GM23338 (cell line): ENCODE data around the gene TEX51. TPM values are rescaled to one million over a fixed set of nuclear protein-coding genes. Genes with fewer than 3 reads are reported as not detected.

Source experiments
- ATAC-seq: fragments of 200-7000 bp; cut with Tn5 transposase; 3 replicates; pipeline ENCODE4 v1.9.1; 2020
- DNase-seq: peaks from one replicate; pipeline ENCODE4 v3.0.0-alpha.2; 2015; ENCODE audit warnings: low spot score
- H2AFZ ChIP-seq: fragments of 200-600 bp; sonication (generic); 2 replicates; pipeline ENCODE4 v1.8.0; 2016; ENCODE audit warnings: antibody characterized with exemption, mild to moderate bottlenecking, moderate library complexity
- H3F3A ChIP-seq: fragments of 200-600 bp; sonication (generic); replicated peaks from 2 replicates; pipeline ENCODE4 v1.8.0; 2017; ENCODE audit warnings: antibody characterized with exemption, mixed run types, low read depth
- H3K27ac ChIP-seq: fragments of 200-600 bp; sonication (generic); 2 replicates; pipeline ENCODE4 v1.6.1; 2016; ENCODE audit warnings: low read depth
- H3K27me3 ChIP-seq: fragments of 200-600 bp; sonication (generic); 2 replicates; pipeline ENCODE4 v1.8.0; 2016; ENCODE audit warnings: mild to moderate bottlenecking, mixed run types, moderate library complexity; ENCODE audit not compliant: insufficient read depth
- H3K36me3 ChIP-seq: fragments of 200-600 bp; sonication (generic); 2 replicates; pipeline ENCODE4 v1.8.0; 2016; ENCODE audit warnings: mild to moderate bottlenecking; ENCODE audit not compliant: insufficient read depth
- H3K4me1 ChIP-seq: fragments of 200-600 bp; sonication (generic); 2 replicates; pipeline ENCODE4 v1.8.0; 2016; ENCODE audit warnings: mild to moderate bottlenecking, moderate library complexity; ENCODE audit not compliant: insufficient read depth
- H3K4me2 ChIP-seq: fragments of 200-600 bp; sonication (generic); 2 replicates; pipeline ENCODE4 v1.7.1; 2017; ENCODE audit warnings: mixed run types
- H3K4me3 ChIP-seq: fragments of 200-600 bp; sonication (generic); 2 replicates; pipeline ENCODE4 v1.6.1; 2016; ENCODE audit warnings: mixed run types
- H3K79me2 ChIP-seq: fragments of 200-600 bp; sonication (generic); replicated peaks from 2 replicates; pipeline ENCODE4 v1.8.0; 2017; ENCODE audit warnings: mild to moderate bottlenecking; ENCODE audit not compliant: insufficient read depth
- H3K9me2 ChIP-seq: fragments of 200-600 bp; sonication (generic); 2 replicates; pipeline ENCODE4 v1.8.0; 2017; ENCODE audit not compliant: insufficient read depth
- H4K20me1 ChIP-seq: fragments of 200-600 bp; sonication (generic); replicated peaks from 2 replicates; pipeline ENCODE4 v1.8.0; 2017; ENCODE audit warnings: mild to moderate bottlenecking; ENCODE audit not compliant: insufficient read depth
- H3K27ac Mint-ChIP-seq: 2 replicates; pipeline ENCODE4 v1.8.0; 2020; ENCODE audit warnings: inconsistent platforms, mild to moderate bottlenecking, moderate library complexity, mixed read lengths
- H3K27me3 Mint-ChIP-seq: 3 replicates; pipeline ENCODE4 v1.8.0; 2022; ENCODE audit warnings: low read depth, mild to moderate bottlenecking, moderate library complexity, mixed read lengths, inconsistent platforms; ENCODE audit not compliant: insufficient read depth, poor library complexity
- H3K36me3 Mint-ChIP-seq: 3 replicates; pipeline ENCODE4 v1.8.0; 2021; ENCODE audit warnings: low read depth, mild to moderate bottlenecking, inconsistent platforms, moderate library complexity, mixed read lengths
- H3K4me1 Mint-ChIP-seq: 3 replicates; pipeline ENCODE4 v1.8.0; 2020; ENCODE audit warnings: mild to moderate bottlenecking, inconsistent platforms, mixed read lengths
- H3K4me3 Mint-ChIP-seq: 3 replicates; pipeline ENCODE4 v1.8.0; 2021; ENCODE audit warnings: moderate library complexity, mild to moderate bottlenecking, inconsistent platforms, mixed read lengths
- H3K9me3 Mint-ChIP-seq: 3 replicates; pipeline ENCODE4 v1.8.0; 2020; ENCODE audit warnings: moderate library complexity, mild to moderate bottlenecking, inconsistent platforms, mixed read lengths
- CREB1 ChIP-seq: fragments of 250-450 bp; sonication (Bioruptor Pico); IDR thresholded peaks from 2 replicates; pipeline ENCODE4 v1.5.0; 2020; ENCODE audit warnings: low read depth, mild to moderate bottlenecking, moderate library complexity
- EZH2phosphoT487 ChIP-seq: fragments of 200-600 bp; sonication (generic); IDR thresholded peaks from one replicate; pipeline ENCODE4 v1.8.1; 2018; ENCODE audit warnings: antibody characterized with exemption; ENCODE audit not compliant: unreplicated experiment
- NANOG ChIP-seq: IDR thresholded peaks from 2 replicates; pipeline ENCODE4 v1.6.1; 2016; ENCODE audit warnings: antibody characterized with exemption, borderline replicate concordance
- POLR2AphosphoS5 ChIP-seq: IDR thresholded peaks from 2 replicates; pipeline ENCODE4 v1.6.1; 2016; ENCODE audit warnings: antibody characterized with exemption, low read depth
- REST ChIP-seq: IDR thresholded peaks from one replicate; pipeline ENCODE4 v1.6.1; 2018; ENCODE audit warnings: antibody characterized with exemption; ENCODE audit not compliant: unreplicated experiment
- STAT1 ChIP-seq: IDR thresholded peaks from one replicate; pipeline ENCODE4 v1.6.1; 2016; ENCODE audit warnings: antibody characterized with exemption; ENCODE audit not compliant: unreplicated experiment
- ZNF114 ChIP-seq: fragments of 250-450 bp; sonication (Bioruptor Pico); IDR thresholded peaks from 2 replicates; pipeline ENCODE4 v1.5.0; 2020; ENCODE audit warnings: mild to moderate bottlenecking, moderate library complexity
- polyA plus RNA-seq: library from polyadenylated mRNA; unstranded; fragments of >200 nt; fragmentation: Nextera tagmentation; extraction: Ambion mirVana; gene quantifications from 2 replicates; pipeline ENCODE4 v1.2.1, GENCODE V29; 2016
- total RNA-seq: library from RNA; depleted of rRNA; stranded (reverse); fragments of >200 nt; shearing (Covaris generic); gene quantifications from 2 replicates; pipeline ENCODE4 v1.2.3, GENCODE V29; 2014
- TF ChIP-seq, protein P1 (sequence below): fragments of 250-450 bp; sonication (Bioruptor Pico); IDR thresholded peaks from 2 replicates; pipeline ENCODE4 v1.5.0; 2020; ENCODE audit warnings: mild to moderate bottlenecking, moderate library complexity
- TF ChIP-seq, protein P2 (sequence below), 2 experiments: fragments of 200-600 bp in 1 of 2; sonication (generic) in 1 of 2; conservative IDR thresholded peaks; 2 replicates each; pipeline versions ENCODE4 v1.5.1 to v1.6.1; 2016 to 2017; ENCODE audit warnings: antibody characterized with exemption in 2 of 2, low read depth in 2 of 2, mild to moderate bottlenecking in 2 of 2, moderate library complexity in 1 of 2

TEX51 gene
- total and polyA plus RNA-seq, 2 experiments from 2014 or later = not detected

- TF ChIP-seq CREB1 (CRISPR knock-in tag) (no peak), STAT1 (no peak), REST (no peak), ZNF114 (no peak), NANOG (no peak), POLR2AphosphoS5 (no peak), EZH2phosphoT487 (no peak)
- TF ChIP-seq, protein P1, sequence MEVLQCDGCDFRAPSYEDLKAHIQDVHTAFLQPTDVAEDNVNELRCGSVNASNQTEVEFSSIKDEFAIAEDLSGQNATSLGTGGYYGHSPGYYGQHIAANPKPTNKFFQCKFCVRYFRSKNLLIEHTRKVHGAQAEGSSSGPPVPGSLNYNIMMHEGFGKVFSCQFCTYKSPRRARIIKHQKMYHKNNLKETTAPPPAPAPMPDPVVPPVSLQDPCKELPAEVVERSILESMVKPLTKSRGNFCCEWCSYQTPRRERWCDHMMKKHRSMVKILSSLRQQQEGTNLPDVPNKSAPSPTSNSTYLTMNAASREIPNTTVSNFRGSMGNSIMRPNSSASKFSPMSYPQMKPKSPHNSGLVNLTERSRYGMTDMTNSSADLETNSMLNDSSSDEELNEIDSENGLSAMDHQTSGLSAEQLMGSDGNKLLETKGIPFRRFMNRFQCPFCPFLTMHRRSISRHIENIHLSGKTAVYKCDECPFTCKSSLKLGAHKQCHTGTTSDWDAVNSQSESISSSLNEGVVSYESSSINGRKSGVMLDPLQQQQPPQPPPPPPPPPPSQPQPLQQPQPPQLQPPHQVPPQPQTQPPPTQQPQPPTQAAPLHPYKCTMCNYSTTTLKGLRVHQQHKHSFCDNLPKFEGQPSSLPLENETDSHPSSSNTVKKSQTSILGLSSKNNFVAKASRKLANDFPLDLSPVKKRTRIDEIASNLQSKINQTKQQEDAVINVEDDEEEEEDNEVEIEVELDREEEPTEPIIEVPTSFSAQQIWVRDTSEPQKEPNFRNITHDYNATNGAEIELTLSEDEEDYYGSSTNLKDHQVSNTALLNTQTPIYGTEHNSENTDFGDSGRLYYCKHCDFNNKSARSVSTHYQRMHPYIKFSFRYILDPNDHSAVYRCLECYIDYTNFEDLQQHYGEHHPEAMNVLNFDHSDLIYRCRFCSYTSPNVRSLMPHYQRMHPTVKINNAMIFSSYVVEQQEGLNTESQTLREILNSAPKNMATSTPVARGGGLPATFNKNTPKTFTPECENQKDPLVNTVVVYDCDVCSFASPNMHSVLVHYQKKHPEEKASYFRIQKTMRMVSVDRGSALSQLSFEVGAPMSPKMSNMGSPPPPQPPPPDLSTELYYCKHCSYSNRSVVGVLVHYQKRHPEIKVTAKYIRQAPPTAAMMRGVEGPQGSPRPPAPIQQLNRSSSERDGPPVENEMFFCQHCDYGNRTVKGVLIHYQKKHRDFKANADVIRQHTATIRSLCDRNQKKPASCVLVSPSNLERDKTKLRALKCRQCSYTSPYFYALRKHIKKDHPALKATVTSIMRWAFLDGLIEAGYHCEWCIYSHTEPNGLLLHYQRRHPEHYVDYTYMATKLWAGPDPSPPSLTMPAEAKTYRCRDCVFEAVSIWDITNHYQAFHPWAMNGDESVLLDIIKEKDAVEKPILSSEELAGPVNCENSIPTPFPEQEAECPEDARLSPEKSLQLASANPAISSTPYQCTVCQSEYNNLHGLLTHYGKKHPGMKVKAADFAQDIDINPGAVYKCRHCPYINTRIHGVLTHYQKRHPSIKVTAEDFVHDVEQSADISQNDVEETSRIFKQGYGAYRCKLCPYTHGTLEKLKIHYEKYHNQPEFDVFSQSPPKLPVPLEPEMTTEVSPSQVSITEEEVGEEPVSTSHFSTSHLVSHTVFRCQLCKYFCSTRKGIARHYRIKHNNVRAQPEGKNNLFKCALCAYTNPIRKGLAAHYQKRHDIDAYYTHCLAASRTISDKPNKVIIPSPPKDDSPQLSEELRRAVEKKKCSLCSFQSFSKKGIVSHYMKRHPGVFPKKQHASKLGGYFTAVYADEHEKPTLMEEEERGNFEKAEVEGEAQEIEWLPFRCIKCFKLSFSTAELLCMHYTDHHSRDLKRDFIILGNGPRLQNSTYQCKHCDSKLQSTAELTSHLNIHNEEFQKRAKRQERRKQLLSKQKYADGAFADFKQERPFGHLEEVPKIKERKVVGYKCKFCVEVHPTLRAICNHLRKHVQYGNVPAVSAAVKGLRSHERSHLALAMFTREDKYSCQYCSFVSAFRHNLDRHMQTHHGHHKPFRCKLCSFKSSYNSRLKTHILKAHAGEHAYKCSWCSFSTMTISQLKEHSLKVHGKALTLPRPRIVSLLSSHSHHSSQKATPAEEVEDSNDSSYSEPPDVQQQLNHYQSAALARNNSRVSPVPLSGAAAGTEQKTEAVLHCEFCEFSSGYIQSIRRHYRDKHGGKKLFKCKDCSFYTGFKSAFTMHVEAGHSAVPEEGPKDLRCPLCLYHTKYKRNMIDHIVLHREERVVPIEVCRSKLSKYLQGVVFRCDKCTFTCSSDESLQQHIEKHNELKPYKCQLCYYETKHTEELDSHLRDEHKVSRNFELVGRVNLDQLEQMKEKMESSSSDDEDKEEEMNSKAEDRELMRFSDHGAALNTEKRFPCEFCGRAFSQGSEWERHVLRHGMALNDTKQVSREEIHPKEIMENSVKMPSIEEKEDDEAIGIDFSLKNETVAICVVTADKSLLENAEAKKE (CRISPR knock-in tag) = no peak
- TF ChIP-seq, protein P2, sequence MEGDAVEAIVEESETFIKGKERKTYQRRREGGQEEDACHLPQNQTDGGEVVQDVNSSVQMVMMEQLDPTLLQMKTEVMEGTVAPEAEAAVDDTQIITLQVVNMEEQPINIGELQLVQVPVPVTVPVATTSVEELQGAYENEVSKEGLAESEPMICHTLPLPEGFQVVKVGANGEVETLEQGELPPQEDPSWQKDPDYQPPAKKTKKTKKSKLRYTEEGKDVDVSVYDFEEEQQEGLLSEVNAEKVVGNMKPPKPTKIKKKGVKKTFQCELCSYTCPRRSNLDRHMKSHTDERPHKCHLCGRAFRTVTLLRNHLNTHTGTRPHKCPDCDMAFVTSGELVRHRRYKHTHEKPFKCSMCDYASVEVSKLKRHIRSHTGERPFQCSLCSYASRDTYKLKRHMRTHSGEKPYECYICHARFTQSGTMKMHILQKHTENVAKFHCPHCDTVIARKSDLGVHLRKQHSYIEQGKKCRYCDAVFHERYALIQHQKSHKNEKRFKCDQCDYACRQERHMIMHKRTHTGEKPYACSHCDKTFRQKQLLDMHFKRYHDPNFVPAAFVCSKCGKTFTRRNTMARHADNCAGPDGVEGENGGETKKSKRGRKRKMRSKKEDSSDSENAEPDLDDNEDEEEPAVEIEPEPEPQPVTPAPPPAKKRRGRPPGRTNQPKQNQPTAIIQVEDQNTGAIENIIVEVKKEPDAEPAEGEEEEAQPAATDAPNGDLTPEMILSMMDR (conservative IDR thresholded peaks at IDR 0.05; ENCODE audit: low read depth in 2 of 2) = no peak
- H3F3A ChIP-seq = no peaks in the 10 kb centered on the region
- DNase-seq (no peak), ATAC-seq (no peak)
- H4K20me1 ChIP-seq = no peaks in the 10 kb centered on the region
- no peaks in the 10 kb centered on the region for H3K4me1 ChIP-seq
- H3K79me2 ChIP-seq = no peaks in the 10 kb centered on the region
- Mint-ChIP-seq H3K9me3 (peaks cover 10% of the 10 kb centered on the region; the same call in 1 of the 3 replicates), H3K27me3 (peaks cover 4% of the 10 kb centered on the region), H3K27ac (no peak overlapping the region), H3K4me1 (no peaks in the 10 kb centered on the region), H3K4me3 (no peak overlapping the region), H3K36me3 (no peaks in the 10 kb centered on the region)
- no peaks in the 10 kb centered on the region for H3K36me3 ChIP-seq
- H3K9me2 ChIP-seq = peaks cover 9% of the 10 kb centered on the region; the same call in 1 of the 2 replicates
- no peaks in the 10 kb centered on the region for H3K27me3 ChIP-seq
- H2AFZ ChIP-seq = no peak overlapping the region
- H3K4me2 ChIP-seq = no peak overlapping the region
- no peak overlapping the region for H3K4me3 ChIP-seq
- H3K27ac ChIP-seq = no peak overlapping the region
Measured at GRCh38 chr2:126913881-126914615, 15.4 kb downstream of the TEX51 start.
